Measurements from ENCODE around the gene SNAPC1.
"Not testable (repeated sequence)": the region's sequence is repeated elsewhere in the genome, so short reads cannot be mapped to it uniquely, and the experiment has no call there.

The SNAPC1 gene

DNA sequence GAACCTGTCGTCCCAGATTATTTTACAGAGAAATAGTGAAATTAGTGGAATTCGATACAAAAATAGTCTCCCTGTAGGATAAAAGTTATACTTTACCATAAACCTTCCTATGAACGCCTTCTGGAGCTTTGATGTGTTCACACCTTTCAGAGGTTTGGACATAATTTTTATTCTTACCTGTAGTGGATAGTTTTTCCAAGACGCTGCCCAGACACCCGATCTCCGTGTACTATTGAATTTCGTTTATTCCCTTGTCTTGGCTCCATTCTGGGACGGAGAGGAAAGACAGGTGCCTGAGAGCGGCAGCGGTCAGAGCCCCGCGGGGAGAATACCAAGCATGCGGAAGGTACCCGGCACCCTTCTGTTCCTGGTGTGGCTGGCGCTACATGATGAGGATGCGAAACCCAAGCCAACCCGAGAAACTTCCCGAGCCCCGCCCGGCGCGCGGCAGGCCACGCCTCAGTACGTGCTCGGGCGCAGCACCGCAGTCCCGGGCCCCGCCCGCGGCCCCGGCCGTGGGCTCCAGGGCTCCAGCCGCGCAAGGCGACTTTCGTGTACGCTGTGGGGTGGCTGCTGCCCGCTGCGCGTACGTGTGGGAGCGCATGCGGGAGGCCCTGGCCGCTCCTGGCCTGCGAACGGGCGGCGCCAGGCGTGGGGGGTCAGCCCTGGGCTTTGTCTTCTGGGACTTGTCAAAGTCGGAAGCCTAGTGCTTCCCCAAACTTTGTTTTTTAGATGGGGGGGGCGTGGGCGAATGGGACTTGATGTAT, 11.3 kb upstream of the SNAPC1 start:
- peak; percentile 78 to 87 for DNase-seq

DNA sequence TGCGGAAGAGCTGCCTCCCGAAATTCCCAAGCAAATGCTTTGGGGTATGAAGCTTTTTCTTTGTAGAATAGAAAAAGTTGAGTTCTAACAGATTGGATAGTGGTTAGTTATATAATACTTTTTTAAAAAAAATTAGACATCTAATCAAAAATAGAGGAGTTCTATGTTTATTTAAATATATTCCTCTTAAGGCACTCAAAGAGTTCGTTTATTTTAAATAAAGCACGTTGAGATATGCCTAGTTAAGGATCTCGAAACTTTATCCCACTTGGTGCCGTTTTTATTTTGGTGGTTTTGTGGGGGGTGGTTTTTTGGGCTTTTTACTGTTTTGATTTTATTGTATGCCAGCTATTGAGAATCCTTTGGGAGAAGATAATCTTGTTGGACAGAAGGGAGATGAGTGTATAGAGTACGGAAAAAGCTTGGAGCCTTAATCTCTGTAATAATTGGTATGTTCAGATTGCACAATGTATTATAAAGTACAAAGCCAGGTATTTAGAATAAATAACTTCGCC, 10.7 kb upstream of the SNAPC1 start:
- no peak for DNase-seq

DNA sequence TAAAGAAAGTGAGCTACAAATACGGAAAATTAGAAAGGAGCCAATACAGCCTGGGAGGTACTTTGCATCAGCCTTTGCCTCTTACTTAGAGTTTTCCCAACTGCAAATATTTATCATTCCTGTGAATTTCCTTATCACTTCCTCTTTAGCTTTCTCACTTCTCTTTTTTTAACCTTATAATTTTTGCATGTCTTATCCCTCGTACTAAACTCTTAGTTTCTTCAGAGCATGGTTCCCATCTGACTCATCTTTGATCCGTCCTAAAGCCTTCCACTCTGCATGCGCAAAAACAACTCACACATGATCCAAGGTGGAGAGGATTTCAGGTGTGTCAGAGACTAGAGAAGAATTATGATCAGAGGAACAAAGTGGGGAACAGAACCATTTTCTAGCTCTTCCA, 9.6 kb upstream of the SNAPC1 start:
- DNase-seq, result no peak

DNA sequence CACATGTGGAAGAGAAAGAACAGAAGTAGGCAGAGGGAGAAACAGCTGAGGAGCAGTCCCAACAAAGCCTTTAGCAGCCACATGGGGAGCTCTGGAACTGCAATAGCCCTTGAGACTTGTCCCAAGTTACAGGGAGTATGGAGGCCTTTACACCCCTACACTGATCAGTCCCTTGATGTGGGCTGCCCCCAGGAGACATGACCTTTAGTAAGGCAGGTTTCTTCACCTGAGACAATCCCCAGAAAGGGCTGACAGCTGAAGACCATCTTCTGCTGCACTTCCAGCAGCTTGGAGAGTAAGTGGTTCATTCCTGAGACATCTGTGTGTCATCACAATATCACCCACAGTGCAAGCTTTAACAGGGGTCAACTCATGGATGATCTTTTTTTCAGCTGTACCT, 8.6 kb upstream of the SNAPC1 start:
- DNase-seq, result no peak

DNA sequence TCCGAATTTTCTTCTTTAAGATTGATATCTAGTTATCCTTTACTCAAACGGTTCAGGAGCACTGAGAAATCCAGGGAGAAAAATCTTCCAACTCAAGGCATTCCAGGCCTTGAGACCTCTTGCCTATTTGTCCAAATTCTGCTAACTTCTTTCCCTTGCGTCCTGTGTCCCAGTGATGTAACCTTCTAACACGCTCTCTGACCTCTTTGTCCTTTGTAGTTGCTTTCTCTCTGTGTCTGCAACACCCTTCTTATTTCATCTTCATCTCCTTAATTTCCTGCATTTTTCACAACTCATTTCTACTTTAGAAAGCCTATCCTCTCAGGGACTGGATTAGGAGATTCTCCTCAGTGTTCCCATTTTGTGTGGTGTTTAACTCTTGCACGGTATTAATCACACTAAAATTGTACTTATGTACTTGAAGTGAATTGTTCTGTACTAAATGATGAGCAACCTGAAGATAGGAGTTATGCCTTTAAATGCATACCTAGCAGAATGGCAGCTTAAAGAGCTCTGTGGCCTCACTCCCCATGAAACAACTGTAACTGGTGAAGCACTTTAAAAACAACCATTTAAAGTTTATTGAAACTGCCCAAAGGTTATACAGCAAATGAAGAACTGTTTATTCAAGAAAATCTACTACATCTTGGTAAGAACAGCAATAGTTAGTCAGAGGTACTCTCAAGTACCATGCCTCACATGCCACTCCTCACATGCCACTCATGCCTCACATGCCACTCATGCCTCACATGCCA, 7.4 kb upstream of the SNAPC1 start:
- no peak for DNase-seq

DNA sequence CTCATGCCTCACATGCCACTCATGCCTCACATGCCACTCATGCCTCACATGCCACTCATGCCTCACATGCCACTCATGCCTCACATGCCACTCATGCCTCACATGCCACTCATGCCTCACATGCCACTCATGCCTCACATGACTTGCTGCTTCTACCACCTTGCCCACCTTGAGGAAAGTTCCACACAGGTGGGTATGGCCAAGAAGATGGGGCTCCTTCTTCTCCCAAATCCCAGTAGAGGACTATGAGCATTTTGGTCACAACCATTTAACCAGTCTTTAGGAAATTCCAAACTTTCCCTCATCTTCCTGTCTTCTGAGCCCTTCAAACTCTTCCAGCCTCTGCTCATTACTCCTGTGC, 6.9 kb upstream of the SNAPC1 start:
- DNase-seq, result not testable (repeated sequence)

DNA sequence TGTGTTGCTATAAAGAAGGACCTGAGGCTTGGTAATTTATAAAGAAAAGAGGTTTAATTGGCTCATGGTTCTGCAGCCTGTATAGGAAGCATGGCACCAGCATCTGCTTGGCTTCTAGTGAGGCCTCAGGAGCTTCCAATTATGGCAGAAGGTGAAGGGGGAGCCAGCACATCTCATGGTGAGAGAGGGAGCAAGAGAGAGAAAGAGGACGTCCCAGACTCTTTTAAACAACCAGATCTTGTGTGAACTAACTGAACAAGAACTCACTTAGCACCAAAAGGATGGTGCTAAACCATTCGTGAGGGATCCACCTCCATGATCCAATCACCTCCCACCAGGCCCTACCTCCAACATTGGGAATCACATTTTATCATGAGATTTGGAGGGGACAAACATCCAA, 6.1 kb upstream of the SNAPC1 start:
- no peak for DNase-seq

DNA sequence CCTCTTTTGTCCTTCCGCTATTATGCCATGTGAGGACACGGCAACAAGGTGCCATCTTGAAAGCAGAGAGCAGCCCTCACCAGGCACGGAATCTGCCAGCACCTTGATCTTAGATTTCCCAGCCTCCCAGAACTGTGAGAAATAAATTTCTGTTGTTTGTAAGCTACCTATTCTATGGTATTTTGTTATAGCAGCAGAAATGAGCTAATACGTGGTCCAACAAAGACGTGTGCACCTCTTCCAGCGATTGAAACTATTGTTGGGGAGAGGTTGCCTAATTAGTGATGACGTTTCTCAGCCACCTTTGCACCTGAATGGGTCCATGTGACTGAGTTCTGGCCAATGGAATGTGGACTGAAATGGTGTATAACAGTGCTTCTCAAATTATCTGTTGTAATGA, 2.3 kb upstream of the SNAPC1 start:
- DNase-seq, result no peak

DNA sequence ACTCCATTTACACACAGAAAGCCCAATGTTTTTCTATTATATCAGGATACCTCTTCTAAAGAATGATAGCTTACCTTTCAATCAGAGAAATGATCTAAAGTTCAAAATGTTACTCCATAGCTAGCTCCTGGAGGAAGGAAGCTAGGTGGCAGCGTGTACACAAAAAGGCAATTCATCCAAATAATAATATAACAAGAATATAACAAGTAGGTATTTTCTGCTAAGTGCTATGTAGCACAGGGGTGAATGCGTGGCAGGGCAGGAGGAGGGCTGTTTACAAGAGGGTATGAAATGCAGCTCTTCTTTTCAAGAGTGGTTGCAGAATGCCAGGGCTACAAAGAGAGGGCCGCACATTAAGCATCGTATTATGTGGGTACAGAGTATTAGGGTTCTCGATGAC, 663 bp upstream of the SNAPC1 start:
- no peak for DNase-seq

DNA sequence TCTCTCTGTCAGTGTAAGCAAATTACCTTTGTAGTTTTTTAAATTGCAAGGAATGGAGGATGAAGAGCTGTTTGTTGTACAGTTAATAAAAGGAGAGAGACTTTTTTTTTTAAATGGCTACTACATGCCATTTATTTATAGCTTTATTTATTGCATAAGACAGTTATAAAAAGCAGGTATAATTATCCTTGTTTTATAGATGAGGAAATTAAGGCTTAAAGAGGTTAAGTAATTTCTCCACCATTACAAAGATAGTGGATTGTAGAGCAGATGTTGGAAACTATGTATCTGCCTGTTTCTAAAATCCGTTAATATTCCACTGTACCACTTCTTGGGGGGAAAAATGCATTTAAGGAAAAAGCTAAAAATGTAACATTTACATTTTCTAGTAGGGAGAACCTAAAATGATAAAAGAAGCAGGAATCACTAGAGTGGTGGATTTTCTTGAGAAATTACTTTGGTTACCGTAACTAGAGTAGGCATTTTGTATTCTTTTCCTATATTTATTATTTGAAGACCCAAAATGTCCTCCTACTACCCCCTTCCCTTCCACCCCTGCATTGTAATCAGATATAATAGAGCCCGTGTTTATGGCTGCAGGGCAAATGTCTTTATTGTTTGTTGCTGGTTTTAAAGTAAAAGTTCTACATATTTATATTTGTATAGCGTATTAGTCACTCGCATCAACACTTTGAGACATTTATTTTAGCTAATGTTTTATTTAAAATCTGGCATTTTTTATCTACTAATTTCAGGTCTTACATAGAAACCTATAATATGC, 2.3 kb downstream of the SNAPC1 start:
- DNase-seq, result no peak

DNA sequence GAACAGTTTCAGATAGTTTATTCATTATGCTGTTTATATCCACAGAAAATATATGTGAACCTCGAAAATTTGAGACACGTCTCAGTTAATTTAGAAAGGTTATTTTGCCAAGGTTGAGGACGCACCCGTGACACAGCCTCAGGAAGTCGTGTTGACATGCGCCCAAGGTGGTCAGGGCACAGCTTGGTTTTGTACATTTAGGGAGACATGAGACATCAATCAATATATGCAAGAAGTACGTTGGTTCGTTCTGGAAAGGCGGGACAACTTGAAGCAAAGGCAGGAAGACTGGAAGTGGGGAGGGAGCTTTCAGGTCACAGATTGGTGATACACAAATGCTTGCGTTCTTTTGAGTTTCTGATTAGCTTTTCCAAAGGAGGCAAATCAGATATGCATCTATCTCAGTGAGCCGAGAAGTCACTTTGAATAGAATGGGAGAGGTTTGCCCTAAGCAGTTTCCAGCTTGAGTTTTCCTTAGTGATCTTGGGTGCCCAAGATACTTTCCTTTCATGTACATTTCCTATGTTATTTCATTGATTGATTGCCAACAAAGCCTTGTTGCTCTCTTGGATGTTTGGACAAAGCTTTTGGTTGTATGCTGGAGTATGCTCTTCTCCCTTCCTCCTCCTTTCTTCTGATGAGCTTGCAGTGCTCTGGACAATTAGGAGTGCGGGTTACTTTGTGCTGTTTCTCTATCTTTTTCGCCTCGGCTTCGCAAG, 3.2 kb downstream of the SNAPC1 start:
- no peak for DNase-seq

DNA sequence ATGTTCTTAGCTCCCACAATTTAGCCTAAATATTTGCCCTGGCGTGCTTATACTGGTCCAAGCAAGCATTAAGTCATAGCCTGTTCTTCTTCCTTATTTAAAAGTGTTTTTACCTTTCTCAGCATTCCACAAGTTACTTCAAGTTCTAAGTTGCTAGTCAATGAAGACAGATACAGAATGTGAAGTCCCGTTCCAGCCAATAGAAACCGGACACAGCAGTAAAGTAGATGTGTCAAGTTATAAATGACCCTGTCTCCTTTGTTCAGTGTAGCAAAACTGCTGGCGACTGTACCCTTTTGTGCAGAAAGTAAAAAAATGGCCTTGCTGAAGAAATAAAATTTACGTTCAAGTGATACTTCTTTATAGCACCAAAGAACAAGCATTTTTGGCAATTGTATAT, 3.9 kb downstream of the SNAPC1 start:
- DNase-seq, result no peak

DNA sequence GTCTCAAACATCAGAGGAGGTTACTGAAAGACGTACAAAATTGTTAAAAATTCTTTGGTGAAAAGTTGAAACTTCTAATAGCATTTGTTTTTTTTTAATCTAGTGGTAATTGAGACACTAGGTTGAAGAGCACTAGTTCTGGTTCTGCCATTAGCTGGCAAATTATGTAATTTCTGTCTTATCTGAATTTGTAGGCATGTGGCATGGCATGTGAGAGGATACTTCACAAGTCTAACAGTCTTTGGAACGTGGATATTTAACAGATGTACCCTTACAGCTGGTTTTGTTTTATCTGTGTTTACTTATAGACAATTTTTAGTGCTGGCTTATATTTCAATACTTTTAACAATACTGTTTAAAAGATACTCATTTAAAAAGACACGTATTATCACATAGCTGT, 6.0 kb downstream of the SNAPC1 start:
- DNase-seq, result no peak

DNA sequence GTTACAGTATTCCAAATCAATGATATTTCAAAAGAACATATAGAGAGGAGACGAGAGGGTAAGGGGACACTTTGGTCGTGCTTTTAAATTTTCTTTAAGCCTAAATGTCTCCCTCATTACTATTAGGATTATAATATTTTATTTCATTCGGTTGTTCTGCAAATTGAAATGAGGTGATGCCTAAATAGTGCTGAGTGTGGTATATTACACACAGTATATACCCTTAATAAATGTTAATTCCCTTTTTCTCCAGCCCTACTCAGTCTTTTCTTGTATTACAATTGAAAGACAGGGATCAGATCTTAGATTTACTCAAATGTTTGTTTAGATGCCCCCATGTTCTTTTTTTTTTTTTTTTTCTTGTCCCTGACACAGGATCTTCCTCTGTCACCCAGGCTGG, 7.7 kb downstream of the SNAPC1 start:
- DNase-seq, result no peak

DNA sequence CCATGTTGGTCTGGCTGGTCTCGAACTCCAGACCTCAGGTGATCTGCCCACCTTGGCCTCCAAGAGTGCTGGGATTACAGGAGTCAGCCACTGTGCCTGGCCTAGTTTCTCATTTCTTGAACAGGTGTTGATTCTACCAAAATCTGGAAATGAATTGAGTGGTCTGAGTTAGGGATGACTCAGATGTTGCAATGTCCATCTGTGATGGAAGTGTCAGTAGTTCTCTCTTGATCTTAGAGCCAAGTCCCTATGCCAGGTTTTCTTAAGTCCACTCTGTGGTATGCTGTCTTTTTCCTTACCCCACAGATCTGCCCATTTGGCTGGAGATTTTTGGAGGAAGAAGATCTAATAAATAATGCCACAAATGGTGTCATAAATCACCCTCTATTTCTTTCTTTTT, 12.6 kb downstream of the SNAPC1 start:
- DNase-seq, result no peak

DNA sequence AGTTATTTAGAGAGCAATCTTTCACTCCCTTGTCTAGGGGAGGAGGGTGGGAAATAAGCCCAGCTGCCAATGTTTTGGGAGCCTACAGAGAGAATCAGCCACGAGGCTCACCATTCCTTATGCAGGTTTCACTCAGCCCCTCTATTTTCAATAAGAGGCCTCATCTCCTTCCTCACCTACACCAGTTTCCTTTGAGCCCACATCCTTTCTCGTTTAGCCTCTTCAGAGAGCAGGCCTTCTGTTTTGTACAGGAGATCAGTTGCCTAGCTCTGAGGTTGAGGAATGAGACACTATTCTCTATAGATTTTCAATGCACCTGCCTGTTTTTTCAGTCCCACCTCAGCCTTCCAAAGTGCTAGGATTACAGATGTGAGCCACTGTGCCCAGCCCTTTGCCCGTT, 17.9 kb downstream of the SNAPC1 start:
- no peak for DNase-seq

DNA sequence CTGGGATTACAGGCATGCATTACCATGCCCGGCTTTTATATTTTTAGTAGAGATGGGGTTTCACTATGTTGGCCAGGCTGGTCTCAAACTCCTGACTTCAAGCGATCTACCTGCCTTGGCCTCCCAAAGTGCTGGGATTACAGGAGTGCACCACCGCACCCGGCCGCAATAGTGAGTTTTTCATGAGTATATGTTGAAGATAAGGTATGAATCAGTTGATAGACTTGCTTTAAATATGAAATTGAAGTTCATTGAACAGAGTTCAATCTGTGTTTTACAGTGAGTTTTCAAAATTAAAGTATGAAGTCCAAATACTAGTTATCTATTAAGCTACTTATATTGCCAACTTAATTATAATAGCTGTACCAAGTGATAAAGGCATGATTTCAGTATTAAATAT, 35.1 kb downstream of the SNAPC1 start:
- no peak for DNase-seq

DNA sequence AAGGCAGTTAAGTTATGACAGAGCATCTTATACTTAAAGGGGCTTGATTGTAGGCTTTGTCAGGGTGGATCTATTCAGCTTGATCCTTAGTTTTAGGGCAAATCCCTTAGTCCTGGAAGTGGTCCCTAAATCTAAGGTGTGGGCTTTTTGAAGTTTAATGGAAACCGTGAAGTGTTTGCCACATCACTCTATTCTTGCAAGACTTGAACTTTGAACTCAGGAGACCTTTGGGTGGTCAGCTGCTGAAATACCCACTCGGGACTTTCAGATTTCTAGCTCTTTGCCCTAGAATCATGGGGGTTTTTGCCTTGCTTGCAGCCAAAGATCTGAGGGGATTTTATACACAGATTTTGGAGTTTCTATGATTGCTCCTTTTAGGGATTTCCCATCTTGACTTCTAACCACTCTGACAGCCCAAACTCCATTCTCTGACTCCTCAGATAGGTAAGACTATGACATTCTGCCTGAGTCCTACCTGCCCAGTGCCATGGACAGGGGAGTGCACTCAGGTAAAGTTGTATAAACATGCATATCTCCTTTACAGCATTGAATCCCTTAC, 39.9 kb downstream of the SNAPC1 start:
- no peak for DNase-seq

DNA sequence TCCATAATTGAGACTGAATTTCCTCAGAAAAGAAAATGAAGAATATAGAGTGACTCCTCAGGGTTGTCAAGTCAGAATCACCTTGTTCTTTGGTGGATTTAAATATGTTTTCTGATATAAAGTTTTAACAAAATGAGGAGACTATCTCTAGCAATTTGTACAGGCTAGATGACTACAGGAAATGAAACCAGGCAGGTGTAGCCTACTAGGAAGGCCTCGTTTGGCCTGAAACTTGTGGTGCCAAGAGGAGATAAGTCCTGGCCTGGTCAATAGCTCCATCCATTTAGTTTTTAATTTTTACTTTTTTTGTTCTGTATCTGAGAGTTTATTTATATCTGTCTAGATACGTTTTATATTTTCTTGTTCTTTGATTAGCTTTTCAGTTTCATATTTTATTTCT, 41.5 kb downstream of the SNAPC1 start:
- no peak for DNase-seq

DNA sequence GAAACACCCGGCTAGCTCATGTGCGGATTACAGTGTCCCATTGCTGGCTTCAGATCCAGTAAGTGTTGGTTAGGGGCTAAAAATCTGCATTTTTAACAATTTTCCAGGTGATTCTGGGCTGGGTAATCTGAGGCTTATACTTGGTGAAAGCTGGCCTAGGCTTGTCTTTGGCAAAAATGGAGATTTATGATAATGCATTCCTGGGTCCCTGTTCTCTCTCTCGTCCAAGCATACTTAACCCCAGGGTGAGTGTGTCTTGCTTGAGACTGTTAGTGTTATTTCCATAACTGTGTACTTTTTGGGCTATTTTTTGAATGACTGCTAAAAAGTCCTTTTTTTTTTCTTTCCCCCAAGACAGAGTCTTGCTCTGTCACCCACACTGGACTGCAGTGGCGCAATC, 43.2 kb downstream of the SNAPC1 start:
- no peak for DNase-seq

DNA sequence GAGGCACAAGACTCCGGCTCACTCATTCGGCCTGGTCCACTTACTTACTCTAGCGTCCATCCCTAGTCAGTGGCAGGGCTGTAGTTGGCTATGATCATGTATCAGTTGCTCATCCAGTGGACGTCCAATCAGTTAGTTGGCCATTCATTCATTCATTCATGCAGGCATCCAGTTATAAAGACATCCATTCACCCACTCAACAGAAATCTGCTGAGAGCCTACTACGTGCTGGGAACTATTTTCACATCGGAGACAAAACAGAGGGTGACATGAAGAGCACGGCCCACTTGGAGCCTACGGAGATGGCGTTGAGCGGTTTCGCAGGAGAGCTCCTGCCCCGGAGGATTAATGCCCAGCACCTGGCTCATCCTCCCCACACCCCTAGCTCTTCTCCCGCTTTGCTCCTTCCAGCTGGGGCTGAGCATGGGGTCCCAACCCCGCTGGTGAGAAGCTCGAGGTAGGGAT, 49.7 kb downstream of the SNAPC1 start:
- DNase-seq, result no peak

DNA sequence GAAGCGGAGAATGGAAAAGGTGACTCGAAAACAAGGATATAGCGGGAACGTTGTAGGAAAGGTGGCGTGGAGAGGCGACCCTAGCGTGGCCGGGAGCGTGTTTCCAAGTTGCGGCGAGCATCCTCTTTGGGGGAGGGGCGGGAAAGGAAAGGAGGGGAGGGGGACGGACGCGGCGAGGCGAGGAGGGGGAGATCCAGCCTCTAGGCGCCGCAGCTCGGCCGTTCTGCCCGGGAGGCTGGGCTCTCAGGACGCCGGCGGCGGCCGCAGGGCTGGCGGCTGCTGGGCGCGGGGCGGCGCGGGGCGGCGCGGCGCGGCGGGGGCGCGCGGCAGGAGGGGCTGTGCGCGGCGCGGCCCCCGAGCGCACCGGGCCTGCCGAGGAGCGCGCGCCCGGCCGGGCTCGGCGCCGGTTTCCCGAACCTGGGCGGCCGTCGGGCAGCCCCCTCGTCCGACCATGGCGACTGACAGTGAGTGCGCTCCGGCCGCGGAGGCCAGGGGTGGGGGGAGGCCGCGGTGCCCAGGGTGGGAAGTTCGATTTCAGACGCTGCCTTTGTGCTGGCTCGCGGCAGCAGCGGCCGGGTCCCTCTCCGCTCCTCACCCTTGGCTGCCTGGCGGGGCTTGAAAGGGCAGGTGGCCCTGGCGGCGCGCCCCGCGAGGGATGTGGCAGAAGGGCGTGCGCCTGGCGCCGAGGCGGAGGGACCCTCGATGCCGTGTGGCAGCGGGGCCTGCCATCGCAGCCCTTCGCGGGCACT, 50.3 kb downstream of the SNAPC1 start, which contains the start of gene SYT16:
Gene SYT16 (plus strand): TSS at position 357 of the 749 bp plus-strand sequence.
- peak in 1 of 2 donors; percentile 26 for DNase-seq
